Uterus (tissue), 4 donors: ENCODE results near the gene DDX39A. TPM values are rescaled to one million over a fixed set of nuclear protein-coding genes. Genes with fewer than 3 reads are reported as not detected.

Experiments
- DNase-seq, 2 donors: peaks; one replicate each; pipeline ENCODE4 v3.0.0-alpha.2; 2019 to 2020
- H3K27ac ChIP-seq, 2 donors: fragments of 200-600 bp; sonication (generic); 1 replicate in 1 of 2; 2 replicates in 1 of 2; pipeline ENCODE4 v1.5.1; 2016 to 2018
- H3K27me3 ChIP-seq, 2 donors: fragments of 200-600 bp; sonication (generic); one replicate each; pipeline ENCODE4 v1.5.1; 2018 to 2019; ENCODE audit warnings: control low read depth in 1 of 2
- H3K36me3 ChIP-seq, 2 donors: fragments of 200-600 bp; sonication (generic); one replicate each; pipeline ENCODE4 v1.5.1; 2019; ENCODE audit warnings: control low read depth in 1 of 2
- H3K4me1 ChIP-seq, 2 donors: fragments of 200-600 bp; sonication (generic); one replicate each; pipeline ENCODE4 v1.5.1; 2018 to 2019; ENCODE audit warnings: control low read depth in 1 of 2
- H3K4me3 ChIP-seq, 2 donors: fragments of 200-600 bp; sonication (generic); 1 replicate in 1 of 2; 2 replicates in 1 of 2; pipeline ENCODE4 v1.5.1; 2018 to 2019; ENCODE audit warnings: mild to moderate bottlenecking in 1 of 2
- H3K9me3 ChIP-seq, 2 donors: fragments of 200-600 bp; sonication (generic); one replicate each; pipeline ENCODE4 v1.5.1; 2019; ENCODE audit warnings: control low read depth in 1 of 2
- CTCF ChIP-seq, 4 experiments: fragments of 200-600 bp in 2 of 4; fragments of 450-650 bp in 2 of 4; sonication (generic) in 2 of 4; IDR thresholded peaks; one replicate each; pipeline ENCODE4 v1.5.1; 2016 to 2019; ENCODE audit warnings: antibody characterized with exemption in 4 of 4, mild to moderate bottlenecking in 2 of 4, moderate library complexity in 1 of 4
- POLR2A ChIP-seq, 2 donors: fragments of 450-650 bp; IDR thresholded peaks; one replicate each; pipeline ENCODE4 v1.6.1; 2016; ENCODE audit warnings: antibody characterized with exemption in 2 of 2, mild to moderate bottlenecking in 1 of 2, moderate library complexity in 1 of 2
- intact Hi-C: fragments of 100-400 bp; cut with DNase I; formaldehyde crosslinking; loops from one replicate; pipeline ENCODE4 v1.15.1; 2023; ENCODE audit warnings: low total_unique reads
- total RNA-seq, 4 donors: library from RNA; depleted of rRNA in 3 of 4; stranded (reverse); fragments of >200 nt in 3 of 4; gene quantifications; one replicate each; pipeline versions ENCODE4 v1.1.0 to v1.2.4, GENCODE V29; 2014 to 2023
- donor health status: DM: yes; HTN: yes; CAD: no.

Gene DDX39A
- total RNA-seq, 4 donors from 2014 or later: 41.3 to 91.2 (median 52.8) TPM

- Histone ChIP-seq H3K4me1 (peaks cover 0 to 6% of the 10 kb centered on the region in 2 donors), H3K27ac (no peak overlapping the region), H3K36me3 (no peaks in the 10 kb centered on the region), H3K9me3 (no peaks in the 10 kb centered on the region), H3K4me3 (no peak overlapping the region), H3K27me3 (no peaks in the 10 kb centered on the region)
- no peak for DNase-seq
- TF ChIP-seq POLR2A (IDR thresholded peaks at IDR 0.05) (no peak), CTCF (IDR thresholded peaks at IDR 0.05) (no peak)
- intact Hi-C loops: no loop called here
Measured at GRCh38 chr19:14430712-14431111, 11.6 kb upstream of the DDX39A start.

GRCh38 chr19:14428882-14429416 is 9.8 kb upstream of the DDX39A start:
- intact Hi-C loops: no loop called here
- Histone ChIP-seq H3K4me1 (no peaks in the 10 kb centered on the region), H3K36me3 (no peaks in the 10 kb centered on the region), H3K27ac (no peak overlapping the region), H3K9me3 (no peaks in the 10 kb centered on the region), H3K4me3 (no peak overlapping the region), H3K27me3 (no peaks in the 10 kb centered on the region)
- DNase-seq: no peak
- TF ChIP-seq CTCF (IDR thresholded peaks at IDR 0.05) (no peak), POLR2A (IDR thresholded peaks at IDR 0.05) (no peak)

- no peaks in the 10 kb centered on the region for H3K36me3 ChIP-seq
Measured at GRCh38 chr19:14427461-14427860, 8.3 kb upstream of the DDX39A start.

GRCh38 chr19:14425696-14426138 is 6.6 kb upstream of the DDX39A start:
- Histone ChIP-seq H3K27me3 (no peaks in the 10 kb centered on the region), H3K36me3 (no peaks in the 10 kb centered on the region), H3K4me3 (no peak overlapping the region), H3K27ac (no peak overlapping the region), H3K9me3 (no peaks in the 10 kb centered on the region), H3K4me1 (no peaks in the 10 kb centered on the region)
- TF ChIP-seq POLR2A (IDR thresholded peaks at IDR 0.05) (no peak), CTCF (IDR thresholded peaks at IDR 0.05) (no peak)
- intact Hi-C loops: no loop called here
- DNase-seq: no peak

More at GRCh38 chr19:14427461-14427860, 8.3 kb upstream of the DDX39A start:
- no peak overlapping the region for H3K4me3 ChIP-seq
- no peaks in the 10 kb centered on the region for H3K27me3 ChIP-seq
- no peak overlapping the region for H3K27ac ChIP-seq
- intact Hi-C loops: no loop called here
- no peak for DNase-seq
- H3K4me1 ChIP-seq: no peaks in the 10 kb centered on the region
- no peak for TF ChIP-seq CTCF (IDR thresholded peaks at IDR 0.05)
- TF ChIP-seq POLR2A (IDR thresholded peaks at IDR 0.05): no peak
- H3K9me3 ChIP-seq: no peaks in the 10 kb centered on the region

- Histone ChIP-seq H3K4me1 (peaks cover 3 to 12% of the 10 kb centered on the region in 2 donors), H3K9me3 (no peaks in the 10 kb centered on the region), H3K27ac (peak overlapping the region; percentile 93 to 97), H3K36me3 (no peaks in the 10 kb centered on the region), H3K27me3 (no peaks in the 10 kb centered on the region), H3K4me3 (peak overlapping the region; percentile 89 to 99)
- TF ChIP-seq CTCF (IDR thresholded peaks at IDR 0.05) (no peak), POLR2A (IDR thresholded peaks at IDR 0.05) (no peak)
- no peak for DNase-seq
- intact Hi-C loops: no loop called here
Measured at GRCh38 chr19:14418856-14419105, 360 bp downstream of the DDX39A start.
